GM12892 (cell line): ENCODE data around the gene SPDYC.

Source experiments
- POLR2A ChIP-seq: IDR thresholded peaks from 2 replicates; pipeline ENCODE4 v1.6.1; 2011; ENCODE audit warnings: low read depth, low read length, control low read depth
- POLR2AphosphoS5 ChIP-seq: IDR thresholded peaks from 2 replicates; pipeline ENCODE4 v1.6.1; 2011; ENCODE audit warnings: low read depth, low read length, control low read depth

DNA sequence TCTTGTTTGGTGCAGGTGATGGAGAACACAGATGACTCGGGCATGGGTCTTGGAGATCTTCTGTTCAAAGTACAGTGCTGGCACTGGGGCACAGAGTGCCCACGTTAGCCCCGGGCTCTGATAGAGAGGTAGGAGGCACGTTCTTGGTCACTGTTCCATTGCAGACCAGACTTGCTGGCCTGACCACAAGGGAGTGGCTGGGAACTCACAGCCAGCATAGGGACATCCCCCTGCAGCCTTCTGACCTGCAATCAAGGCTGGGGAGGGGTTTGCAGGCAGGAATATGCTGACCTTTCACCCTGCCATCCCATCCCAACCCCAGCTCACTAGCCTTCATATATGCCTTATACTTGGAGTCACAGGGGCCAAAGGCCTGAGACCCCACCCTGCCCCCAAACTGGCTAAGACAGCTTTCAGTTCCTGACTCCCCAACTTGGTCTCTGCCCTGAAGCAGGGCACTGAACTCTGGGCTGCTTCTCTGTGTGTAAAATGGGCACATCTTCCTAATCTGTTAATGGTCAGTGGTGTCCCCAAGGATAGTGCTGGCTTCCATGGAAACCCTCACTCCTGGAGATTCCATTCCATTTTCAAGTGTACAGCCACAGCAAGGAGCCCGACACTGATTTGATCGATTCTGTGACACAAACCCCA, 43.3 kb upstream of the SPDYC start:
- TF ChIP-seq POLR2AphosphoS5, result 0 out of 2 replicates have a peak, but pooled peaks have one; percentile 45
- peak; percentile 48; the same call in 1 of the 2 replicates for TF ChIP-seq POLR2A
